ENCODE measurements around the gene HEMK1. TPM values are rescaled to one million over a fixed set of nuclear protein-coding genes. Genes with fewer than 3 reads are reported as not detected.
A peak's percentile ranks its signal among the peaks of the same experiment; 100 is the strongest.

The HEMK1 gene
- total RNA-seq, 1 experiment from 2014 or later: 22.2 TPM

GRCh38 chr3:50563867-50564266, 5.5 kb upstream of the HEMK1 start:
- TF ChIP-seq EZH2 (IDR thresholded peaks at IDR 0.05; ENCODE audit: low read length, unreplicated experiment) (no peak), EZH2phosphoT487 (IDR thresholded peaks at IDR 0.05; ENCODE audit: borderline replicate concordance, low read length) (no peak), CTCF (conservative IDR thresholded peaks at IDR 0.05; ENCODE audit: low read depth, low read length) (no peak)
- intact Hi-C loops (cut with micrococcal nuclease): no loop called here
- Histone ChIP-seq H3K27me3 (ENCODE audit: low read length) (no peaks in the 10 kb centered on the region), H3K4me1 (ENCODE audit: insufficient read depth, low read length) (peaks cover 21% of the 10 kb centered on the region), H3K9ac (ENCODE audit: low read length) (no peak overlapping the region), H4K20me1 (ENCODE audit: low read length) (no peaks in the 10 kb centered on the region), H3K4me2 (ENCODE audit: low read length) (no peak overlapping the region), H2AFZ (ENCODE audit: low read length) (no peak overlapping the region), H3K27ac (ENCODE audit: low read length) (no peak overlapping the region), H3K9me2 (replicated peaks; ENCODE audit: low read length) (no peaks in the 10 kb centered on the region), H3F3A (ENCODE audit: low read length, unreplicated experiment) (peaks cover 4% of the 10 kb centered on the region), H3K9me3 (ENCODE audit: low read length) (no peaks in the 10 kb centered on the region), H3K79me2 (ENCODE audit: low read length) (no peaks in the 10 kb centered on the region), H3K4me3 (ENCODE audit: low read length) (no peak overlapping the region), H3K36me3 (ENCODE audit: low read depth, low read length) (no peaks in the 10 kb centered on the region)
- ATAC-seq: no peak
- ChIA-PET CTCF (no interaction called here), POLR2A (ENCODE audit: unreplicated experiment) (no interaction called here)
- BruUV-seq (replicated peaks): no TSS peak
- no peak for DNase-seq

DNA sequence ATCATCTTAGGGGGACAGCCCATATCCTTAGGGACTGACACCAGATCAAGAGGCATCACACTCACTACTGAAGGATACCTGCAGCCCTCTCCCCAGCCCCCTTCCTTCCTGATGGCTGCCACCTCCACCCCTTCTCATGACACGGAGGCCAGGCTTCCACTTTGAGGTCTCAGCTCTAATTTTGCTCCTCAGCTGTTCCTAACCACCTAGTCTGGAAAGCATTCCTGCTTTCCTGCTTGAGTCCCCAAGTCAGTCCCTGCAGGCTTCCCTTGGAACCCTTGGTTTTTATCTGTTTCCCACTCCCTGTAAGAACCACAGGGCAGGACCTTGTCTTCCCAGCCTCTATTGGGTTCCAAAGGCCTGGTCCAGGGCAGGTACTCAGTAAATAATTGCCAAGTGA, 5.0 kb upstream of the HEMK1 start:
- ATAC-seq: no peak
- intact Hi-C loops (cut with micrococcal nuclease): no loop called here
- Histone ChIP-seq H3K79me2 (ENCODE audit: low read length) (no peaks in the 10 kb centered on the region), H3K36me3 (ENCODE audit: low read depth, low read length) (no peaks in the 10 kb centered on the region), H3K27ac (ENCODE audit: low read length) (no peak overlapping the region), H4K20me1 (ENCODE audit: low read length) (no peaks in the 10 kb centered on the region), H3K9ac (ENCODE audit: low read length) (no peak overlapping the region), H3K4me2 (ENCODE audit: low read length) (no peak overlapping the region), H3K27me3 (ENCODE audit: low read length) (no peaks in the 10 kb centered on the region), H3K4me1 (ENCODE audit: insufficient read depth, low read length) (peaks cover 21% of the 10 kb centered on the region), H3K4me3 (ENCODE audit: low read length) (no peak overlapping the region), H3K9me3 (ENCODE audit: low read length) (no peaks in the 10 kb centered on the region), H3F3A (ENCODE audit: low read length, unreplicated experiment) (peaks cover 4% of the 10 kb centered on the region), H2AFZ (ENCODE audit: low read length) (no peak overlapping the region), H3K9me2 (replicated peaks; ENCODE audit: low read length) (no peaks in the 10 kb centered on the region)
- TF ChIP-seq EZH2 (IDR thresholded peaks at IDR 0.05; ENCODE audit: low read length, unreplicated experiment): no peak
- no peak for TF ChIP-seq CTCF (conservative IDR thresholded peaks at IDR 0.05; ENCODE audit: low read depth, low read length)
- no peak for TF ChIP-seq EZH2phosphoT487 (IDR thresholded peaks at IDR 0.05; ENCODE audit: borderline replicate concordance, low read length)
- ChIA-PET POLR2A (ENCODE audit: unreplicated experiment) (no interaction called here), CTCF (no interaction called here)
- DNase-seq: no peak
- BruUV-seq (replicated peaks): no TSS peak

- ATAC-seq (no peak), DNase-seq (no peak)
- Histone ChIP-seq H2AFZ (ENCODE audit: low read length) (peak overlapping the region; percentile 95), H3K27ac (ENCODE audit: low read length) (no peak overlapping the region), H3K79me2 (ENCODE audit: low read length) (peaks cover 11% of the 10 kb centered on the region), H3K36me3 (ENCODE audit: low read depth, low read length) (no peaks in the 10 kb centered on the region), H3K27me3 (ENCODE audit: low read length) (no peaks in the 10 kb centered on the region), H3K4me2 (ENCODE audit: low read length) (peak overlapping the region; percentile 88), H3K9ac (ENCODE audit: low read length) (peak overlapping the region; percentile 64), H3K4me3 (ENCODE audit: low read length) (peak overlapping the region; percentile 77), H3F3A (ENCODE audit: low read length, unreplicated experiment) (peaks cover 4% of the 10 kb centered on the region), H3K9me3 (ENCODE audit: low read length) (no peaks in the 10 kb centered on the region), H3K4me1 (ENCODE audit: insufficient read depth, low read length) (peaks cover 28% of the 10 kb centered on the region), H4K20me1 (ENCODE audit: low read length) (no peaks in the 10 kb centered on the region), H3K9me2 (replicated peaks; ENCODE audit: low read length) (no peaks in the 10 kb centered on the region)
- BruUV-seq (replicated peaks): TSS peak; percentile 29
- POLR2A ChIA-PET (ENCODE audit: unreplicated experiment): interaction anchor here (0.6 kb wide), 1 partner anchor 45 kb away, joined by 10 read pairs; no protein-coding TSS in a partner anchor
- TF ChIP-seq EZH2 (IDR thresholded peaks at IDR 0.05; ENCODE audit: low read length, unreplicated experiment): no peak
- no peak for TF ChIP-seq EZH2phosphoT487 (IDR thresholded peaks at IDR 0.05; ENCODE audit: borderline replicate concordance, low read length)
- TF ChIP-seq CTCF (conservative IDR thresholded peaks at IDR 0.05; ENCODE audit: low read depth, low read length): no peak
- CTCF ChIA-PET: no interaction called here
- intact Hi-C loops (cut with micrococcal nuclease): no loop called here
These were observed 2.3 kb upstream of the HEMK1 start for GRCh38 chr3:50567011-50567385.
